GM18858 (cell line): ENCODE measurements around the gene GARS1.
"Not testable (repeated sequence)": the region's sequence is repeated elsewhere in the genome, so short reads cannot be mapped to it uniquely, and the experiment has no call there.

Experiments used
- ATAC-seq: cut with Tn5 transposase; IDR thresholded peaks from one replicate; pipeline ENCODE4 v1.9.1; 2021; ENCODE audit not compliant: unreplicated experiment

The GARS1 gene

GRCh38 chr7:30594540-30595435, at the start of gene GARS1:
Gene GARS1, plus strand, starts transcription at chr7:30594878. Its CDS starts 44 bp downstream, at chr7:30594922.
- peak; percentile 84 for ATAC-seq

- ATAC-seq, result no peak
Measured at GRCh38 chr7:30545791-30546555, 48.7 kb upstream of the GARS1 start.

DNA sequence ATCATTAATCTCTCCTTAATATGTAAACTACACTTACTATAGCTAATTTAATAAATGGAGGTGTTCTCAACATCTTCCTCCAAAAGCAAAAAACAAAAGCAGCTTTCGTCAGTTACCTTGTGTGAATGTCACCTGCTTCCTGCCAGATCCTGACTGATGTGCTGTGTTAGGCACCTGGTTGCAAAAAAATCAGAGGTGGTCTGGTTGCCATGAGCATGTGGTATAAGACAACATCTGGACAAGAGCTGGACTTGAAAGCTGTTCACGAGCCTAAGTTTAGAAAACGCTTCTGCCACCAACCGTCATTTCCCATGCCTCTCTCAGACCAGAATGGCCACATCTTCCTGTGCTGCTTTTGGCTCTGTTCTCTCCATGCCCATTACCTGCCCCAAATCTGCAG, 48.1 kb upstream of the GARS1 start:
- ATAC-seq, result no peak

DNA sequence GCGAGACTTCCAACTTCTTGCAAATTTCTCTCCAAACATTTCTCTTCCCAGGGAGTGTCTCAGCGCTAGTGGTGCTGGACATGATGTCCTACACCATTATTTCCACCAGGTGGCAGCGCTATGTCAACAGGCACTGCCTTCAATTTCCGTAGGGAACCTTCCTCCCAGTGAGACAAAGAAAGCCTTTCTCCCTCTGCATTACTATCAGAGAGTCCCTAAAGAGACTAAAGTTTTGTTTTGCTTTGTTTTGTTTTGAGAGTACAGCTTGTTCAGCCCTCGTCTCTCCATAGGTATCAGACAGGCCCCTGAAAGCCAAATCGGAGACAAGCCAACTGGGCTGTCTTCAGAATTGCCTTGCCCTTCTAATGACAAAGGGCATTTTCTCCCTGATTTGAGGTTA, 45.8 kb upstream of the GARS1 start:
- ATAC-seq, result peak; percentile 71

- no peak for ATAC-seq
Measured at GRCh38 chr7:30549931-30550493, 44.7 kb upstream of the GARS1 start.

DNA sequence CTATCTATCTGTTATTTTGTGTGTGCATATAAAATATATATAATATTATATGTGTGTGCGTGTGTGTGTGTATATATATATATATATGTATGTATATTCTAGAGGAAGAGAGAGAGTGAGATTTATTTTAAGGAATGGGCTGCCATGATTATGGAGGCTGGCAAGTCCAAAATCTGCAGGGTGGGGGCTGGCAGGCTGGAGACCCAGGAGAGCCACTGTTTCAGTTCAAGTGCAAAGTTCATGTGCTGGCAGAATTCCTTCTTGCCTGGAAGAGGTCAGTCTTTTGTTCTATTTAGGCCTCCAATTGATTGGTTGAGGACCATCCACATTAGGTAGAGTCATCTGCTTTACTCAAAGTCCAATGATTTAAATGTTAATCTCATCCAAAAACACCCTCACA, 42.3 kb upstream of the GARS1 start:
- no peak for ATAC-seq

DNA sequence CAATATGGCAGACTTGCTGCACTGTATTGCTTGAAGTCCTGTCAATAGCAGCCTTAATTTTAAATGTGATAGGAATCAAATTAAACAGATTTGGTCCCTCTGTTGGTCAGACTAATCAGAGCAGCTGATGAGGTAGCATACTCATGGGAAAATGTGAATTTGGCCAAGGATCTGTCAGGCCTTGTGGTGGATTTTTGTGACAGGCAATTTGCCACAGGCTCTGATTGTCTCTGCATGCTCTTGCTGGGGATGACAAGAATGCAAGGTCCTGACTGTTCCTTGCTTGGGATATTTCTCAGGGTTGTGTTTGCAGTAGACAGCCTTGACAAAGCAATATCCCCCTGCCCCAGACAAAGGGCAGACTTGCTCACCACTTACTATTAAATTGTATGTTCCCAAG, 41.5 kb upstream of the GARS1 start:
- ATAC-seq, result no peak

DNA sequence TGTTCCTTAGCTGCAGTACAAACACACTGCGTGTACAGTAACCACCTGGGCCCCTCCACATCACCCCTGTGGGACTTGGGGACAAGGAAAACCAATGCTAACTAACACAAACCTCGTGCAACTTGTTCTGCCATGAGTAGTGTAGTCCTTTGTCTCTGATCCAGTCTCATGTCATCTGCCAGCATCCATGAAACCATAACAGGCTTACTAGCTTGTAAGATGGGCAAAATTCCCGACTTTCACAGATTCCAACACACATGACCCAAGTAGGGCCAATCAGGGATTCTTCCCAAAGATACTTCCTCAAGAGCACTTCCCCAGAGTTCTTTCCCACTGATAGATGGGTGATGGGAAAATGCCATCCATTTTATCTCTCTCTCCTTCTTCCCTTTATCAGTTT, 41.1 kb upstream of the GARS1 start:
- no peak for ATAC-seq

DNA sequence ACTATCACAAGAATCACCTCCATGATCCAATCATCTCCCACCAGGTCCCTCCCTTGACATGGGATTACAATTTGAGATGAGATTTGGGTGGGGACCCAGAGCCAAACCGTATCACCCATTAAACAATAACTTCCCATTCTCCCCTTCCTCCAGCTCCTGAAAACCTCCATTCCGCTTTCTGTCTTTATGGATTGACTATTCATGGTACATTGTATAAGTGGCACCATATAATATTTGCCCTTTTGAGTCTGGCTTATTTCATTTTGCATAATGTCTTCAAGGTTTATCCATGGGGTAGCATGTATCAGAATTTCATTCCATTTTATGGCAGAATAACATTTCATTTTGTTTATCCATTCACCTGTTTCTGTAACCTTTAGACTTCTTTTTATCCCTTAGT, 39.2 kb upstream of the GARS1 start:
- no peak for ATAC-seq

GRCh38 chr7:30556840-30557239, 37.8 kb upstream of the GARS1 start:
- ATAC-seq, result no peak

DNA sequence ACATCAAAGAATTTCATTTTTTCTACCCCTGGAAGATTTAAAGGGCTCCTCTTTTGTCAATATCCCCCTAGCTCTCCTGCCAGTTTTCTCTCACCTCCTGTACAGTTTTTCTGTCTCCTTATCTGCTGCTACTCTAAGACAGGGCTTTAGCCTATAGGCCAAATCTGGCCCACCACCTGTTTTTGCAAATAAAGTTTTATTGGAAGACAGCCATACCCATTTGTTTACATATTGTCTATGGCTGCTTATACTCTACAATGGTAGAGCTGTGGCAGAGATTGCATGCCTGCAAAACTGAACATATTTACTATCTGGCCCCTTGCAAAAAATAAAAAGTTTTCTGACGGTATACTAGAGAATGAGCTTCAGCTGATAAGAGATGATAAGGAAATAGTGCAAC, 37.4 kb upstream of the GARS1 start:
- no peak for ATAC-seq

- no peak for ATAC-seq
Measured at GRCh38 chr7:30559611-30560010, 35.1 kb upstream of the GARS1 start.

GRCh38 chr7:30561389-30561788, 33.3 kb upstream of the GARS1 start:
- ATAC-seq, result no peak

DNA sequence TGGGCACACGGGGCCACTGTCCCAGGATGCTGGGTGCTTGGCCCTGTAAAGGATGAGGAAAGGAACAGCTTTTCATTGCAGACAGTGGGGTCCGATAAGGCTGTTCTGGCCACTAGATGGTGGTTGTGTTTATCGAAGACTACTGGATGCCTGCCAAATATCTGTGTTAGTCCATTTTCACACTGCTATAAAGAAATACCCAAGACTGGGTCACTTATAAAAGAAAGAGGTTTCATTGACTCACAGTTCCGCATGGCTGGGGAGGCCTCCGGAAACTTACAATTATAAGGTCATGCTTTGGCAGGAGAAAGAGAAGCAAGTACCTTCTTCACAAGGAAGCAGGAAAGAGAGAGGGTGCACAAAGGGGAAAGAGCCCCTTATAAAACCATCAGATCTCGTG, 32.2 kb upstream of the GARS1 start:
- no peak for ATAC-seq

GRCh38 chr7:30562909-30563308, 31.8 kb upstream of the GARS1 start:
- no peak for ATAC-seq

DNA sequence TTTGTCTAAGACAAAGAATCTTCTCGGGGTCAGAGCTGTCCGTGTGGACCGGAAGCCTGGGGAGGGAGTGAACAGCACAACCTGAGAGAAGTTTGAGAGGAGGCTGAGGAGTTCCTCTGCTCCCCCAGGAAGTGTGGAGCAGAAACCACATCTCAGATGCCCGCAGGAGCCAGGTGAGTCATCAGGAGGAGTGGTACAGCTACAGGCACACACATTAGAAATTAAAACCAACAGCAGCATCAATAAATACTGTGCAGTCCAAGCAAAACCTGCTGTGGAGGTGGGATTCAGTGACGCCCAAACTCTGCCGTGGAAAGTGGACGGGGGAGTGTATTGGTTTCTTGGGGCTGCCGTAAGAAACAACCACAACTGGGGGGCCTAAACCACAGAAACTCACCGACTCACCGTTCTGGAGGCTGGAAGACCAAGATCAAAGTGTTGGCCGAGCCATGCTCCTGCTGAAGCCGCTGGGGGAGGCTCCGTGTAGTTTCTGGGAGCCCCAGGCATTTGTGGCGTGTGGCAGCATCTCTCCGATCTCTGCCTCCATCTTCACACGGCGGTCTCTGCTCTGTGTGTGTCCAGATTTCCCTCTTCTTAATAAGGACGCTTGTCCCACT, 31.2 kb upstream of the GARS1 start:
- no peak for ATAC-seq

GRCh38 chr7:30564243-30564892, 30.3 kb upstream of the GARS1 start:
- ATAC-seq, result peak; percentile 78

DNA sequence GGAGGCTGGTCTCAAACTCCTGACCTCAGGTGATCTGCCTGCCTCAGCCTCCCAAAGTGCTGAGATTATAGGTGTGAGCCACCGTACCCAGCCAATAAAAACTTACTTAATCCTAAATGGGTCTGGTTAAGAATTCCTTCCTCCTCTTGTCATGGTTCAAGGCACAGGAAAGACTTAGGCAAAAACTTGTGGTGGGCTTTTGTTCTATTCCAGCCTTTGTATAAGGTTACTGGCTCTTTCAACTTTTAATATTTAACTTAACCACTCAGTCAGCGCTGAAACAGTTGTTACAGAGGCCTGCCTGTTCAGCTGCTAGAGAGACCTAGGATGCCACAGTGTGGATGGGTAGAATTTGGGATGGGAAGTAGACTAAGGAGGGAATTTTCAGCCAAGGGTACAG, 28.1 kb upstream of the GARS1 start:
- no peak for ATAC-seq

- ATAC-seq, result no peak
Measured at GRCh38 chr7:30567081-30567480, 27.6 kb upstream of the GARS1 start.

GRCh38 chr7:30570238-30570637, 24.4 kb upstream of the GARS1 start:
- ATAC-seq, result not testable (repeated sequence)
